ENCODE measurements around the gene PROCA1. TPM values are rescaled to one million over a fixed set of nuclear protein-coding genes. Genes with fewer than 3 reads are reported as not detected.

Gene PROCA1
- total RNA-seq, 2 donors from 2014 or later, result 1.0 to 2.5 TPM

GRCh38 chr17:28675490-28675889 is 36.2 kb downstream of the PROCA1 start:
- no peak for TF ChIP-seq CTCF (IDR thresholded peaks at IDR 0.05)
- intact Hi-C loops (cut with DNase I), result no loop called here
- H3K36me3 ChIP-seq, result peaks cover 36% of the 10 kb centered on the region
- H3K4me3 ChIP-seq, result no peak overlapping the region
- H3K4me1 ChIP-seq, result no peaks in the 10 kb centered on the region
- no peak for DNase-seq
- no peaks in the 10 kb centered on the region for H3K9me3 ChIP-seq
- H3K9ac ChIP-seq (ENCODE audit: low read depth in 2 of 2, low read length in 2 of 2), result no peak overlapping the region
- no peaks in the 10 kb centered on the region for H3K27me3 ChIP-seq
- H3K27ac ChIP-seq, result no peak overlapping the region

GRCh38 chr17:28669918-28670317 is 41.8 kb downstream of the PROCA1 start:
- H3K9ac ChIP-seq (ENCODE audit: low read depth in 2 of 2, low read length in 2 of 2), result no peak overlapping the region
- H3K4me3 ChIP-seq, result no peak overlapping the region
- no peak for TF ChIP-seq CTCF (IDR thresholded peaks at IDR 0.05)
- H3K9me3 ChIP-seq, result no peaks in the 10 kb centered on the region
- no peaks in the 10 kb centered on the region for H3K4me1 ChIP-seq
- peaks cover 8% of the 10 kb centered on the region for H3K36me3 ChIP-seq
- H3K27ac ChIP-seq, result no peak overlapping the region
- DNase-seq, result no peak
- no peaks in the 10 kb centered on the region for H3K27me3 ChIP-seq
- intact Hi-C loops (cut with DNase I), result no loop called here

- TF ChIP-seq CTCF (IDR thresholded peaks at IDR 0.05), result no peak
- peaks cover 6% of the 10 kb centered on the region for H3K36me3 ChIP-seq
- intact Hi-C loops (cut with DNase I), result no loop called here
Measured at GRCh38 chr17:28667870-28668269, 43.8 kb downstream of the PROCA1 start.

GRCh38 chr17:28665994-28666393 is 45.7 kb downstream of the PROCA1 start:
- Histone ChIP-seq H3K4me3 (no peak overlapping the region), H3K27ac (no peak overlapping the region), H3K9ac (ENCODE audit: low read depth in 2 of 2, low read length in 2 of 2) (no peak overlapping the region), H3K27me3 (no peaks in the 10 kb centered on the region), H3K9me3 (no peaks in the 10 kb centered on the region), H3K4me1 (peaks cover 7% of the 10 kb centered on the region), H3K36me3 (no peaks in the 10 kb centered on the region)
- intact Hi-C loops (cut with DNase I), result no loop called here
- no peak for DNase-seq
- TF ChIP-seq CTCF (IDR thresholded peaks at IDR 0.05), result no peak

More at GRCh38 chr17:28667870-28668269, 43.8 kb downstream of the PROCA1 start:
- no peak for DNase-seq
- Histone ChIP-seq H3K4me1 (peaks cover 6% of the 10 kb centered on the region), H3K27me3 (no peaks in the 10 kb centered on the region), H3K27ac (no peak overlapping the region), H3K9me3 (no peaks in the 10 kb centered on the region), H3K9ac (ENCODE audit: low read depth in 2 of 2, low read length in 2 of 2) (no peak overlapping the region), H3K4me3 (no peak overlapping the region)

GRCh38 chr17:28663723-28664122 is 48.0 kb downstream of the PROCA1 start:
- H3K9me3 ChIP-seq, result no peaks in the 10 kb centered on the region
- intact Hi-C loops (cut with DNase I), result no loop called here
- no peaks in the 10 kb centered on the region for H3K27me3 ChIP-seq
- no peak for TF ChIP-seq CTCF (IDR thresholded peaks at IDR 0.05)
- H3K27ac ChIP-seq, result no peak overlapping the region
- H3K4me3 ChIP-seq, result no peak overlapping the region
- H3K9ac ChIP-seq (ENCODE audit: low read depth in 2 of 2, low read length in 2 of 2), result no peak overlapping the region
- peaks cover 11% of the 10 kb centered on the region for H3K4me1 ChIP-seq
- DNase-seq, result no peak
- H3K36me3 ChIP-seq, result no peaks in the 10 kb centered on the region

GRCh38 chr17:28662527-28662829 is 49.2 kb downstream of the PROCA1 start:
- Histone ChIP-seq H3K4me3 (peak overlapping the region; percentile 89), H3K27ac (peak overlapping the region; percentile 93), H3K36me3 (no peaks in the 10 kb centered on the region), H3K9ac (ENCODE audit: low read depth in 2 of 2, low read length in 2 of 2) (peak overlapping the region; percentile 89 to 93), H3K9me3 (no peaks in the 10 kb centered on the region), H3K4me1 (peaks cover 11% of the 10 kb centered on the region), H3K27me3 (no peaks in the 10 kb centered on the region)
- no peak for DNase-seq
- intact Hi-C loops (cut with DNase I), result no loop called here
- no peak for TF ChIP-seq CTCF (IDR thresholded peaks at IDR 0.05)
